Mesothelial cell of epicardium (in vitro differentiated cells): Measurements from ENCODE around the gene SCAMP4. TPM values are rescaled to one million over a fixed set of nuclear protein-coding genes. Genes with fewer than 3 reads are reported as not detected.

Source experiments
- DNase-seq, 2 experiments: peaks; one replicate each; pipeline ENCODE4 v3.0.0; 2021; ENCODE audit warnings: low spot score in 2 of 2; ENCODE audit not compliant: unreplicated experiment in 2 of 2
- H3K27ac Mint-ChIP-seq: 2 replicates; pipeline ENCODE4 v1.8.0; 2021; ENCODE audit warnings: mixed read lengths
- H3K27me3 Mint-ChIP-seq: 2 replicates; pipeline ENCODE4 v1.8.0; 2021; ENCODE audit warnings: low read depth, mixed read lengths
- H3K36me3 Mint-ChIP-seq: 2 replicates; pipeline ENCODE4 v1.8.0; 2021; ENCODE audit warnings: mixed read lengths
- H3K4me1 Mint-ChIP-seq: 2 replicates; pipeline ENCODE4 v1.8.0; 2021; ENCODE audit warnings: mixed read lengths
- H3K4me3 Mint-ChIP-seq: 2 replicates; pipeline ENCODE4 v1.8.0; 2021; ENCODE audit warnings: mild to moderate bottlenecking, moderate library complexity, mixed read lengths
- H3K9me3 Mint-ChIP-seq: 2 replicates; pipeline ENCODE4 v1.8.0; 2021; ENCODE audit warnings: mixed read lengths
- CTCF ChIP-seq: fragments of 200-600 bp; sonication (generic); IDR thresholded peaks from one replicate; pipeline ENCODE4 v1.5.0; 2021; ENCODE audit warnings: antibody characterized with exemption; ENCODE audit not compliant: unreplicated experiment
- total RNA-seq: library from RNA; stranded (reverse); gene quantifications from 3 replicates; pipeline ENCODE4 v1.2.1, GENCODE V29; 2021

Gene SCAMP4
- total RNA-seq, 1 donor from 2014 or later = 97.7 TPM

GRCh38 chr19:1920644-1921043 is 15.4 kb downstream of the SCAMP4 start:
- TF ChIP-seq CTCF = no peak
- DNase-seq = no peak
- Mint-ChIP-seq H3K9me3 (no peaks in the 10 kb centered on the region), H3K27me3 (no peaks in the 10 kb centered on the region), H3K4me3 (no peak overlapping the region), H3K4me1 (no peaks in the 10 kb centered on the region), H3K27ac (no peak overlapping the region), H3K36me3 (peaks cover 26% of the 10 kb centered on the region)

GRCh38 chr19:1921326-1921725 is 16.1 kb downstream of the SCAMP4 start:
- no peaks in the 10 kb centered on the region for H3K4me1 Mint-ChIP-seq
- TF ChIP-seq CTCF = no peak
- H3K27me3 Mint-ChIP-seq = no peaks in the 10 kb centered on the region
- no peaks in the 10 kb centered on the region for H3K9me3 Mint-ChIP-seq
- peaks cover 26% of the 10 kb centered on the region for H3K36me3 Mint-ChIP-seq
- H3K4me3 Mint-ChIP-seq = no peak overlapping the region
- DNase-seq = no peak
- no peak overlapping the region for H3K27ac Mint-ChIP-seq

- H3K4me3 Mint-ChIP-seq = no peak overlapping the region
- H3K4me1 Mint-ChIP-seq = no peaks in the 10 kb centered on the region
- TF ChIP-seq CTCF = no peak
- DNase-seq = no peak
- no peaks in the 10 kb centered on the region for H3K27me3 Mint-ChIP-seq
- no peak overlapping the region for H3K27ac Mint-ChIP-seq
- peaks cover 26% of the 10 kb centered on the region for H3K36me3 Mint-ChIP-seq
- H3K9me3 Mint-ChIP-seq = no peaks in the 10 kb centered on the region
Measured at GRCh38 chr19:1921825-1922224, 16.6 kb downstream of the SCAMP4 start.

- peaks cover 23% of the 10 kb centered on the region for H3K36me3 Mint-ChIP-seq
- peaks cover 4% of the 10 kb centered on the region for H3K9me3 Mint-ChIP-seq
- H3K27ac Mint-ChIP-seq = no peak overlapping the region
- TF ChIP-seq CTCF = no peak
- DNase-seq = no peak
- H3K27me3 Mint-ChIP-seq = no peaks in the 10 kb centered on the region
- no peaks in the 10 kb centered on the region for H3K4me1 Mint-ChIP-seq
- H3K4me3 Mint-ChIP-seq = no peak overlapping the region
Measured at GRCh38 chr19:1922803-1923202, 17.6 kb downstream of the SCAMP4 start.

GRCh38 chr19:1923319-1923718 is 18.1 kb downstream of the SCAMP4 start:
- Mint-ChIP-seq H3K4me1 (no peaks in the 10 kb centered on the region), H3K4me3 (no peak overlapping the region), H3K27me3 (no peaks in the 10 kb centered on the region), H3K36me3 (peaks cover 19% of the 10 kb centered on the region), H3K27ac (no peak overlapping the region), H3K9me3 (peaks cover 6% of the 10 kb centered on the region)
- no peak for DNase-seq
- no peak for TF ChIP-seq CTCF

GRCh38 chr19:1924320-1924961 is 19.2 kb downstream of the SCAMP4 start:
- no peaks in the 10 kb centered on the region for H3K4me1 Mint-ChIP-seq
- no peak overlapping the region for H3K27ac Mint-ChIP-seq
- H3K9me3 Mint-ChIP-seq = peaks cover 6% of the 10 kb centered on the region
- TF ChIP-seq CTCF = no peak
- no peak for DNase-seq
- no peak overlapping the region for H3K4me3 Mint-ChIP-seq
- H3K36me3 Mint-ChIP-seq = peaks cover 19% of the 10 kb centered on the region
- no peaks in the 10 kb centered on the region for H3K27me3 Mint-ChIP-seq
